Endodermal cell (in vitro differentiated cells): ENCODE measurements around the gene OR2AJ1. TPM values are rescaled to one million over a fixed set of nuclear protein-coding genes. Genes with fewer than 3 reads are reported as not detected.

Experiments
- DNase-seq: peaks from one replicate; pipeline ENCODE4 v3.0.0-alpha.2; 2017
- H3K27ac ChIP-seq: 2 replicates; pipeline ENCODE4 v1.5.1; 2013; ENCODE audit warnings: mild to moderate bottlenecking, low read depth, low read length, moderate library complexity
- H3K27me3 ChIP-seq: 2 replicates; pipeline ENCODE4 v1.6.1; 2013; ENCODE audit warnings: mild to moderate bottlenecking, low read length, moderate library complexity; ENCODE audit not compliant: insufficient read depth, control insufficient read depth, poor library complexity, severe bottlenecking
- H3K36me3 ChIP-seq: 2 replicates; pipeline ENCODE4 v1.7.0; 2013; ENCODE audit warnings: mild to moderate bottlenecking, low read length, moderate library complexity; ENCODE audit not compliant: control insufficient read depth, insufficient read depth
- H3K4me1 ChIP-seq: one replicate; pipeline ENCODE4 v1.7.0; 2013; ENCODE audit warnings: low read length; ENCODE audit not compliant: control insufficient read depth, insufficient read depth
- H3K4me3 ChIP-seq: 2 replicates; pipeline ENCODE4 v1.5.1; 2013; ENCODE audit warnings: mild to moderate bottlenecking, low read length, moderate library complexity
- H3K9ac ChIP-seq: 2 replicates; pipeline ENCODE4 v1.6.1; 2013; ENCODE audit warnings: mild to moderate bottlenecking, low read length, moderate library complexity; ENCODE audit not compliant: poor library complexity, severe bottlenecking; ENCODE audit errors: extremely low read depth
- H3K9me3 ChIP-seq: 2 replicates; pipeline ENCODE4 v1.6.1; 2013; ENCODE audit warnings: mild to moderate bottlenecking, low read length, moderate library complexity; ENCODE audit not compliant: control insufficient read depth
- H3K27ac Mint-ChIP-seq: 2 replicates; pipeline ENCODE4 v1.8.0; 2020; ENCODE audit warnings: mixed read lengths
- H3K27me3 Mint-ChIP-seq: 2 replicates; pipeline ENCODE4 v1.8.0; 2021; ENCODE audit warnings: mild to moderate bottlenecking, mixed read lengths; ENCODE audit not compliant: insufficient read depth
- H3K36me3 Mint-ChIP-seq: 2 replicates; pipeline ENCODE4 v1.8.0; 2020; ENCODE audit warnings: low read depth, mixed read lengths
- H3K4me1 Mint-ChIP-seq: 2 replicates; pipeline ENCODE4 v1.8.0; 2020; ENCODE audit warnings: mixed read lengths
- H3K4me3 Mint-ChIP-seq: 2 replicates; pipeline ENCODE4 v1.8.0; 2020; ENCODE audit warnings: mild to moderate bottlenecking, moderate library complexity, mixed read lengths
- H3K9me3 Mint-ChIP-seq: 2 replicates; pipeline ENCODE4 v1.8.0; 2020; ENCODE audit warnings: mild to moderate bottlenecking, mixed read lengths
- CTCF ChIP-seq: fragments of 200-600 bp; sonication (generic); conservative IDR thresholded peaks from 2 replicates; pipeline ENCODE4 v1.5.0; 2021; ENCODE audit warnings: antibody characterized with exemption, mild to moderate bottlenecking
- WGBS, 2 experiments: methylation state at CpG; one replicate each; pipeline versions ENCODE4 v1.1.5 to v1.1.7; 2013; ENCODE audit warnings: missing lambda C conversion rate in 2 of 2, mixed read lengths in 1 of 2; ENCODE audit not compliant: insufficient coverage in 1 of 2, insufficient read length in 1 of 2; 5-methylcytosine and 5-hydroxymethylcytosine counted together
- total RNA-seq, 2 donors: library from RNA; stranded (reverse); fragmentation: NEBNext Ultra II Directional in 1 of 2; extraction: Animal tissue kit (Norgen Biotek cat#: 25700) in 1 of 2; gene quantifications; 2 replicates in 1 of 2; 3 replicates in 1 of 2; pipeline ENCODE4 v1.2.1, GENCODE V29; 2021

OR2AJ1 gene
- total RNA-seq, 2 donors from 2014 or later: not detected

DNA sequence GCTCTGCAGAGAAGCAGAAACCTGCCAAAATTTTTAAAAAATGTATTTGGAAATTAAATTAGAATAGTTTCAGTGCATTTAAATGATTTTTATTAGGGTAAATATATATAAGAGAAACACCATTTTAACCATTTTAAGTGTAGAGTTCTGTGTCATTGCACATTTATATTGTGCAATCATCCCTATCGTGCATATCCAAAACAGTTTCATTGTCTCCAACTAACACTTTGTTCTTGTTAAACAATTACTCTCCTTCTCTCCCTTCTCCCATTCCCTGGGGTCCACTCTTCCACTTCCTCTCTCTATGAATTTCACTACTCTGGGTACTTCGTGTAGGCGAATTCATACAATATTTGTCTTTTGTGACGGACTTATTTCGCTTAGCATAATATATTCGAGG lies 17.9 kb downstream of the OR2AJ1 start:
- Histone ChIP-seq H3K4me3 (no peak overlapping the region), H3K4me1 (no peaks in the 10 kb centered on the region), H3K27ac (no peak overlapping the region), H3K36me3 (no peaks in the 10 kb centered on the region), H3K9me3 (peaks cover 74% of the 10 kb centered on the region), H3K27me3 (no peaks in the 10 kb centered on the region), H3K9ac (no peak overlapping the region)
- H3K4me1 Mint-ChIP-seq: no peaks in the 10 kb centered on the region
- no peaks in the 10 kb centered on the region for H3K36me3 Mint-ChIP-seq
- H3K27me3 Mint-ChIP-seq: no peaks in the 10 kb centered on the region
- TF ChIP-seq CTCF: no peak
- peaks cover 57% of the 10 kb centered on the region for H3K9me3 Mint-ChIP-seq
- 67 to 83% methylated on average over 3 to 6 of the region's 6 CpGs for WGBS, 2 experiments
- H3K4me3 Mint-ChIP-seq: no peak overlapping the region
- no peak overlapping the region for H3K27ac Mint-ChIP-seq
- DNase-seq: no peak

GRCh38 chr1:247948558-247948957 lies 23.9 kb downstream of the OR2AJ1 start, which contains the start of gene OR2L8:
Gene OR2L8, plus strand, starts transcription at chr1:247948858. Its CDS starts 0 bp downstream, at chr1:247948858.
- Histone ChIP-seq H3K4me1 (no peaks in the 10 kb centered on the region), H3K9ac (no peak within 1 kb of the TSS), H3K9me3 (peaks cover 76% of the 10 kb centered on the region), H3K27ac (no peak within 1 kb of the TSS), H3K4me3 (no peak within 1 kb of the TSS), H3K27me3 (no peaks in the 10 kb centered on the region), H3K36me3 (no peaks in the 10 kb centered on the region)
- no peak for DNase-seq
- WGBS, 2 experiments: 82 to 83% methylated on average over 3 of the region's 3 CpGs
- no peaks in the 10 kb centered on the region for H3K4me1 Mint-ChIP-seq
- H3K36me3 Mint-ChIP-seq: no peaks in the 10 kb centered on the region
- no peak for TF ChIP-seq CTCF
- H3K27ac Mint-ChIP-seq: no peak within 1 kb of the TSS
- H3K27me3 Mint-ChIP-seq: no peaks in the 10 kb centered on the region
- peaks cover 80% of the 10 kb centered on the region for H3K9me3 Mint-ChIP-seq
- no peak within 1 kb of the TSS for H3K4me3 Mint-ChIP-seq

DNA sequence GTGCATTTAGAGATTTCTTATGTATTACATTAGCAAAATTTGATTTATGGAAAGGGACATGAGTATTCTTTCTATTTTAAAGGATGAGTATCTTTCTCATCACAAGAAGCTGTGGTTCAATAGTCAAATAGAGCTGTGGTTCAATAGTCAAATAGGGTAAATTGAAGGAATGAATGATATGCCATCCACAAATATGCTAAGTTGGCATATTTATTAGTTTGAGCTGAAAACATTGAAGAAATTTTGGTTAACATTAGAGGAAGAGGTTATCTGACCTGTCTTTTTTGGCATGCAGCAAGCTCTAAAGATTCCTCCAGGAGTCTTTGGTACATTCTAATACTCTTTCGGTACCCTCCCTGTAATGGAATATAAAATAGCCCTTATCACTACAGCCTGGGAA lies 28.7 kb downstream of the OR2AJ1 start:
- Histone ChIP-seq H3K9ac (no peak overlapping the region), H3K27me3 (no peaks in the 10 kb centered on the region), H3K27ac (no peak overlapping the region), H3K4me1 (no peaks in the 10 kb centered on the region), H3K9me3 (peaks cover 46% of the 10 kb centered on the region), H3K4me3 (no peak overlapping the region), H3K36me3 (no peaks in the 10 kb centered on the region)
- no peaks in the 10 kb centered on the region for H3K36me3 Mint-ChIP-seq
- no peak overlapping the region for H3K4me3 Mint-ChIP-seq
- peaks cover 68% of the 10 kb centered on the region for H3K9me3 Mint-ChIP-seq
- WGBS, 2 experiments: 100% methylated on average over 1 of the region's 1 CpG; no CpG with 5 or more reads in 1 of the 2 experiments
- no peaks in the 10 kb centered on the region for H3K27me3 Mint-ChIP-seq
- H3K27ac Mint-ChIP-seq: no peak overlapping the region
- H3K4me1 Mint-ChIP-seq: no peaks in the 10 kb centered on the region
- DNase-seq: no peak
- TF ChIP-seq CTCF: no peak
